ENCODE results near the gene CDCP1. TPM values are rescaled to one million over a fixed set of nuclear protein-coding genes. Genes with fewer than 3 reads are reported as not detected.

The CDCP1 gene
- total RNA-seq, 6 experiments from 2014 or later: 0.78 to 2.1 (median 1.7) TPM

- Mint-ChIP-seq H3K4me3 (no peak overlapping the region), H3K9me3 (peaks cover 4% of the 10 kb centered on the region)
Observed at GRCh38 chr3:45135959-45136358, 10.2 kb downstream of the CDCP1 start.

DNA sequence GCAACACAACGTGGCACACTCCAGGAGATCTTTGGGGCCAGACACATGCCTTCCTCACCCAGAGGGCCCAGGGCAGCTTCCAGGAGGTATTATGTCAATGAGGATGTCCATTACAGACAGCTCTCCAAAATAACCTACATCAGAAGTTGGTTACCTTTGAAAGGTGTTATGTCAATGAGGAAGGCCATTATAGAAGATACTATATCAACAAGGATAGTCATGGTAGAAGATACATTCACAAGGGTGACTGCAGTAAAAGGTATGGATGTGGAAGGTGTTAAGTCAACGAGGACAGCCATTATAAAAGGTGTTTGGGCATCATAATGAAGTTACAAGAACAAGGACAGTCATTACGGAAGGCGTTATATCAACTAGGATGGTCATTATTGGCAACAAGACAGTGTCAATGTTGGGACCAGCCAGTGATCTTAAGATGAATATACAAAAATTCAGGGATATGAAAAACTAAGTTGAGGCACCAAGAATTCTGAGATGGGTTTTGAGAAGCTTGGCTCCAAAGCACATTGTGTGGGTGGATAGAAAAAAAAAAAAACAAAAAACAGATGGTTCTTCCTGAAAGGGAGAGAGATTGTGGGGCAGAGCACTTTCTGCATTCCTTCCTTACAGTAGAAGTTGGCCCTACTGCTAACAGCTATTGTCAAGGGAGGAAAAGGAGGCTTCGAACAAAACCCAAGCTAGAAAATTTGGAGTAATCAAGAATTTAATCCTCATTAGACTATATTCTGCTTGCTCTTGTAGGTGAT is 11.2 kb downstream of the CDCP1 start:
- H3K9me3 Mint-ChIP-seq: peaks cover 4% of the 10 kb centered on the region

More at GRCh38 chr3:45135959-45136358, 10.2 kb downstream of the CDCP1 start:
- Mint-ChIP-seq H3K27ac (no peak overlapping the region), H3K36me3 (ENCODE audit: low read depth) (peaks cover 10% of the 10 kb centered on the region), H3K27me3 (ENCODE audit: insufficient read depth) (no peaks in the 10 kb centered on the region; the same call in none of the 2 replicates), H3K4me1 (ENCODE audit: low read depth) (peaks cover 79% of the 10 kb centered on the region)
- DNase-seq: no peak
- TF ChIP-seq CTCF (IDR thresholded peaks at IDR 0.05): no peak

GRCh38 chr3:45132568-45133211 is 13.5 kb downstream of the CDCP1 start:
- Mint-ChIP-seq H3K4me1 (ENCODE audit: low read depth) (peaks cover 77% of the 10 kb centered on the region), H3K27ac (peak overlapping the region; percentile 27; the same call in 1 of the 2 replicates), H3K9me3 (no peaks in the 10 kb centered on the region; the same call in 1 of the 2 replicates), H3K36me3 (ENCODE audit: low read depth) (peaks cover 6% of the 10 kb centered on the region), H3K27me3 (ENCODE audit: insufficient read depth) (no peaks in the 10 kb centered on the region; the same call in none of the 2 replicates), H3K4me3 (no peak overlapping the region)
- no peak for TF ChIP-seq CTCF (IDR thresholded peaks at IDR 0.05)
- no peak for DNase-seq

More for the DNA sequence above, 11.2 kb downstream of the CDCP1 start:
- TF ChIP-seq CTCF (IDR thresholded peaks at IDR 0.05): no peak
- DNase-seq: no peak
- Mint-ChIP-seq H3K27me3 (ENCODE audit: insufficient read depth) (no peaks in the 10 kb centered on the region; the same call in none of the 2 replicates), H3K36me3 (ENCODE audit: low read depth) (peaks cover 10% of the 10 kb centered on the region), H3K4me1 (ENCODE audit: low read depth) (peaks cover 74% of the 10 kb centered on the region), H3K27ac (peak overlapping the region; percentile 92; the same call in 1 of the 2 replicates), H3K4me3 (no peak overlapping the region)

- no peak for DNase-seq
- TF ChIP-seq CTCF (IDR thresholded peaks at IDR 0.05): no peak
- peaks cover 86% of the 10 kb centered on the region for H3K4me1 Mint-ChIP-seq (ENCODE audit: low read depth)
- peak overlapping the region; percentile 23 for H3K27ac Mint-ChIP-seq
- H3K4me3 Mint-ChIP-seq: no peak overlapping the region
- peaks cover 7% of the 10 kb centered on the region for H3K36me3 Mint-ChIP-seq (ENCODE audit: low read depth)
- H3K9me3 Mint-ChIP-seq: no peaks in the 10 kb centered on the region; the same call in 1 of the 2 replicates
- no peaks in the 10 kb centered on the region; the same call in none of the 2 replicates for H3K27me3 Mint-ChIP-seq (ENCODE audit: insufficient read depth)
Observed at GRCh38 chr3:45131201-45131600, 15.0 kb downstream of the CDCP1 start.

DNA sequence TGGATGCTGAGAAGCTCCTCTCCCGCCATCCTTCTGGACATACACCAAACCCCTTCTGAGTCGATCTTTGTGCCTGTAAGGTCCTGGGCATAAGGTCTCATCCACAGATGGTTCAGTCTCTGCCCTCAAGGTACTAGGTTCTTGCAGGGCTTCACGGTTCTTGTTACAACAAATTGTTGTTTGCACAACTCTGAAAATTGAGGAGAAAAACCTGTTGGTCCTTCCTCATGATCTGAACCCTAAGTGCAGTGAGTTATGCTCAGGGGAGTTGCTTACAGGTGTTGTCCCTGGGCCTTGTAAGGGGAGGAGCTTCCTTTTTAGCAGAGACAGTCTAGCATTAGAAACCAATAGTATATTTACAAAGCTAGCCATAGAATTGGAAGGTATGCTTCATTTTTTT is 15.7 kb downstream of the CDCP1 start:
- DNase-seq: no peak
- Mint-ChIP-seq H3K4me3 (no peak overlapping the region), H3K27ac (no peak overlapping the region), H3K27me3 (ENCODE audit: insufficient read depth) (no peaks in the 10 kb centered on the region; the same call in none of the 2 replicates), H3K9me3 (no peaks in the 10 kb centered on the region; the same call in 1 of the 2 replicates), H3K4me1 (ENCODE audit: low read depth) (peaks cover 86% of the 10 kb centered on the region), H3K36me3 (ENCODE audit: low read depth) (peaks cover 10% of the 10 kb centered on the region)
- TF ChIP-seq CTCF (IDR thresholded peaks at IDR 0.05): no peak

Measured in HFFc6 (cell line).